AG04450 (cell line): Measurements from ENCODE around the gene UBR4. TPM values are rescaled to one million over a fixed set of nuclear protein-coding genes. Genes with fewer than 3 reads are reported as not detected.

Experiments
- CTCF ChIA-PET: fragments of 300-600, 350-600 bp; formaldehyde crosslinking; extraction: SDS; loops from one replicate; lab custom pipeline; 2022; ENCODE audit warnings: antibody characterized with exemption, inconsistent platforms; lab: Charles Lee
- POLR2A ChIA-PET: fragments of 350-600 bp; formaldehyde crosslinking; extraction: SDS; loops from one replicate; lab custom pipeline; 2021; ENCODE audit warnings: antibody characterized with exemption, inconsistent platforms; lab: Yijun Ruan, JAX
- DNase-seq: peaks from one replicate; pipeline ENCODE4 v3.0.0-alpha.2; 2011; ENCODE audit warnings: low read depth, low spot score
- H3K27ac ChIP-seq: one replicate; pipeline ENCODE4 v1.5.1; 2012; ENCODE audit warnings: low read depth, low read length, control low read depth
- H3K27me3 ChIP-seq: one replicate; pipeline ENCODE4 v1.6.0; 2012; ENCODE audit warnings: low read length; ENCODE audit not compliant: control insufficient read depth, insufficient read depth
- H3K4me3 ChIP-seq: 2 replicates; pipeline ENCODE4 v1.5.1; 2011; ENCODE audit warnings: mild to moderate bottlenecking, low read depth, low read length, control low read depth
- H3K9me3 ChIP-seq: 2 replicates; pipeline ENCODE4 v1.5.1; 2012; ENCODE audit warnings: low read length; ENCODE audit not compliant: control insufficient read depth, insufficient read depth
- polyA plus RNA-seq: library from polyadenylated mRNA; depleted of rRNA; stranded (reverse); fragments of >200 nt; gene quantifications from 2 replicates; pipeline ENCODE4 v1.2.3, GENCODE V29; 2011
- TF ChIP-seq, protein P1 (sequence below): IDR thresholded peaks from 2 replicates; pipeline ENCODE4 v1.5.1; 2011; ENCODE audit warnings: low read depth, low read length, control low read depth, inconsistent platforms

The UBR4 gene
- polyA plus RNA-seq, 1 experiment: 91.9 TPM

DNA sequence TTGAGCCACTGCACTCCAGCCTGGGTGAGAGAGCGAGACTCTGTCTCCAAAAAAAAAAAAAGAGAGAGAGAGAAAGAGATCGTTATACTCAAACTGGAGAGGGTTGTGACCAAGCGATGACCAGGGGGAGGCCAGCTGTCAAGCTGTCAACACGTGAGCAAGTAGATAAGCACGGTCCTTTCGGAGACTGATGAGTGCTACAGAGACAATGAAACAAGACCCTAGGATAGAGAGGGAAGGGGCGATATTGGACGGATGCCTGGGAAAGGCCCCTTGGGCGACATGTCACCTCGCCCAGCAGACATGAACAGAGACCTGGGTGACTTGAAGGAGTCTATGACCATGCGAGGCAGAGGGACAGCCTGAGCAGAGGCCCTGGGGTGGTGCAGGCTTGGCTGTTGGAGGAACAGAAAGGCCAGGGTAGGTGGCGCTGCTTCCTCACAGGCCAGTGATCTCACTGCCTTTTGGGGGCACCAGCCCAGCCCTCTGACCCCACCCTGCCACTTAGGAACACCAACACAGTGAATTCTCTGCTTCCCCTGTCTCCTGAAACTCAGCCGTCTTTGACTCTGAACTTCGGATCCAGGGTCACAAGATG is 152.8 kb downstream of the UBR4 start:
- ChIA-PET CTCF (no interaction called here), POLR2A (no interaction called here)
- Histone ChIP-seq H3K9me3 (peaks cover 9% of the 10 kb centered on the region; the same call in 1 of the 2 replicates), H3K27ac (no peak overlapping the region), H3K4me3 (no peak overlapping the region), H3K27me3 (peaks cover 44% of the 10 kb centered on the region)
- TF ChIP-seq, protein P1, sequence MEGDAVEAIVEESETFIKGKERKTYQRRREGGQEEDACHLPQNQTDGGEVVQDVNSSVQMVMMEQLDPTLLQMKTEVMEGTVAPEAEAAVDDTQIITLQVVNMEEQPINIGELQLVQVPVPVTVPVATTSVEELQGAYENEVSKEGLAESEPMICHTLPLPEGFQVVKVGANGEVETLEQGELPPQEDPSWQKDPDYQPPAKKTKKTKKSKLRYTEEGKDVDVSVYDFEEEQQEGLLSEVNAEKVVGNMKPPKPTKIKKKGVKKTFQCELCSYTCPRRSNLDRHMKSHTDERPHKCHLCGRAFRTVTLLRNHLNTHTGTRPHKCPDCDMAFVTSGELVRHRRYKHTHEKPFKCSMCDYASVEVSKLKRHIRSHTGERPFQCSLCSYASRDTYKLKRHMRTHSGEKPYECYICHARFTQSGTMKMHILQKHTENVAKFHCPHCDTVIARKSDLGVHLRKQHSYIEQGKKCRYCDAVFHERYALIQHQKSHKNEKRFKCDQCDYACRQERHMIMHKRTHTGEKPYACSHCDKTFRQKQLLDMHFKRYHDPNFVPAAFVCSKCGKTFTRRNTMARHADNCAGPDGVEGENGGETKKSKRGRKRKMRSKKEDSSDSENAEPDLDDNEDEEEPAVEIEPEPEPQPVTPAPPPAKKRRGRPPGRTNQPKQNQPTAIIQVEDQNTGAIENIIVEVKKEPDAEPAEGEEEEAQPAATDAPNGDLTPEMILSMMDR: no peak
- DNase-seq: no peak

DNA sequence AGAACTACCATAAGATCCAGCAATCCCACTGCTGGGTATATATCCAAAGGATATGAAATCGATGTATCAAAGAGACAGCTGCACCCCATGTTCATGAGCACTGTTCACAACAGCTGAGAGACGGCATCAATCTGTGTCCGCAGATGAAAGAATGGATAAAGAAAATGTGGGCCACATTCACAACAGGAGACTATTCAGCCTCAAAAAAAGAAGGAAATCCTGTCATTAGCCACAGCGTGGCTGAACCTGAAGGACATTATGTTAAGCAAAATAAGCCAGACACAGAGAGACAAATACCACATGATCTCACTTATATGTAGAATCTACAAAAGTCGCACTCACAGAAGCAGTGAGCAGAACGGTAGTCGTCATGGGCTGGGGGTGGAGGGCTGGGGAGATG is 154.4 kb downstream of the UBR4 start:
- TF ChIP-seq, protein P1: no peak
- CTCF ChIA-PET: no interaction called here
- no peak for DNase-seq
- H3K27me3 ChIP-seq: peaks cover 44% of the 10 kb centered on the region
- POLR2A ChIA-PET: no interaction called here
- peaks cover under 1% of the 10 kb centered on the region; the same call in 1 of the 2 replicates for H3K9me3 ChIP-seq
- no peak overlapping the region for H3K27ac ChIP-seq
- no peak overlapping the region for H3K4me3 ChIP-seq

DNA sequence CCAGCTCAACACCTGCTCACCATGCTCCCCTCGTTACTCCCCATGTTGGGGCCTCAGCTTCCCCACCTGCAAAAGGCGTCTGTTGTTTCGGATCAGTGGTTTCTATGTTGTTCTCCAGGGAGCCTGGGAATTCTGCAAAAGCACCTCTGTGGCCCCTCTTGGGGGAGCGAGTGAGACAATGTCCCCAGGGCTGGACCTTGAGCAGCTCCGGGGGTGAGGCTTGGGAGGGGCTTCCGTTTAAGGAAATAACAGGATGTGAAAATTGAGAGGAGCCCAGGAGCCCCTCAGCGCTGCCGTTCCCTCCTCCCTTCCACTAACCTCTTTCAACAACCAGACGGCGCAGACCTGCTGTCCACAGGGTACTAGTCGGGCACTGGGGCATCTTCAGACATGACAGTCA is 155.1 kb downstream of the UBR4 start:
- Histone ChIP-seq H3K27ac (no peak overlapping the region), H3K4me3 (no peak overlapping the region), H3K27me3 (peaks cover 44% of the 10 kb centered on the region), H3K9me3 (no peaks in the 10 kb centered on the region; the same call in 1 of the 2 replicates)
- ChIA-PET POLR2A (no interaction called here), CTCF (no interaction called here)
- TF ChIP-seq, protein P1: no peak
- DNase-seq: no peak

DNA sequence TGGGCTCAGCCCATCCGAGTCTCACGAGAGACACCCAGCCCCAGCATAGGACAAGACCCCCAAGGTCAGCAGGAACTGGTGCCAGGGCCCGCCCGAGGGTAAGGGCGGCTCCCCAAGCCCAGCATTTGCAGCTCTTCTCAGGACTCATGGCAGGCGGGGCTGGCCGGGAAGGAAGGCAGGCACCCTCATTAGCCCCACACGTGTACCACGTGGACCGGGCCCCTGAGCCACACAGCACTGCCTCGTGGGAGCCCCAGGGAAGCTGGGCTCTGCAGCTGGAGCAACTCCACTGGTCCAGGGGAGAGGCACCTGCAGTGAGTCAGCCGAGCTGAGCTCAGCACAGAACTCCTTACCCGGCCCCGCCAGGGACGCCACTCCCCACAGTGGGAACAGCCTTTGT is 155.8 kb downstream of the UBR4 start:
- TF ChIP-seq, protein P1: no peak
- Histone ChIP-seq H3K27ac (no peak overlapping the region), H3K27me3 (peaks cover 44% of the 10 kb centered on the region), H3K4me3 (no peak overlapping the region), H3K9me3 (no peaks in the 10 kb centered on the region; the same call in 1 of the 2 replicates)
- no peak for DNase-seq
- ChIA-PET CTCF (no interaction called here), POLR2A (no interaction called here)

DNA sequence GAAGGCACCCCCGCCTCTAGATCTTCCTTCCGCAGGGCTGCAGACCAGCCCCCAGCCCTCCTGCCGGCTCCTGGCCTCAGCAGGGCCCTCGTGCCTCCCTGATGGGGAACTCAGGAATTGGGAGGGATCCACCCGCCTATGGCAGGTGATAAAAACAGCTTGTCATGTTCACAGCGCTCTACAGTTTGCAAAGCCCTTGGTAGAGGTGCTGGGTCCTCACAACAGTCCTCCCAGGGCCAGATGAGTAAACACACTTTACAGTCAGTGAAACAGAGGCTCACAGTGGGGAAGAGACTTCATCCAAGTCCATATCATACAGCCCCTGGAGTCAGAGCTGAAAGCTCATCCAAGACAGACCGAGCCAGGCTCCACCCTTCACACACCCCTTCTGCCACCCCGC is 156.6 kb downstream of the UBR4 start:
- Histone ChIP-seq H3K27ac (no peak overlapping the region), H3K9me3 (no peaks in the 10 kb centered on the region; the same call in 1 of the 2 replicates), H3K27me3 (peaks cover 38% of the 10 kb centered on the region), H3K4me3 (no peak overlapping the region)
- no peak for DNase-seq
- TF ChIP-seq, protein P1: no peak
- POLR2A ChIA-PET: interaction anchor here (1.3 kb wide), 1 partner anchor 151 kb away, joined by 7 read pairs; the partner anchor contains the start of gene ALDH4A1
- CTCF ChIA-PET: interaction anchor here (0.5 to 2.2 kb wide), 2 partner anchors 140 to 1566 kb away, joined by 3 to 10 read pairs; no protein-coding TSS in a partner anchor
